Breast epithelium (tissue), 3 donors: ENCODE results near the gene VGF.

Experiments used
- CTCF ChIP-seq, 3 donors: fragments of 450-650 bp; IDR thresholded peaks; one replicate each; pipeline ENCODE4 v1.5.1; 2016 to 2017; ENCODE audit warnings: antibody characterized with exemption in 3 of 3, mild to moderate bottlenecking in 3 of 3, moderate library complexity in 3 of 3
- POLR2A ChIP-seq: fragments of 450-650 bp; IDR thresholded peaks from one replicate; pipeline ENCODE4 v1.6.1; 2016; ENCODE audit warnings: antibody characterized with exemption, mild to moderate bottlenecking, moderate library complexity
- POLR2AphosphoS5 ChIP-seq, 3 donors: sonication (generic); formaldehyde crosslinking; IDR thresholded peaks; one replicate each; pipeline ENCODE4 v1.6.1; 2017; ENCODE audit warnings: antibody characterized with exemption in 3 of 3

- no peak for TF ChIP-seq CTCF (IDR thresholded peaks at IDR 0.05)
- TF ChIP-seq POLR2A: no peak
- TF ChIP-seq POLR2AphosphoS5 (IDR thresholded peaks at IDR 0.05): no peak
Observed at GRCh38 chr7:101171442-101171837, 6.1 kb upstream of the VGF start.
